HEK293T (cell line): ENCODE data around the gene NEMP2.

Source experiments
- ARNT ChIP-seq: fragments of 450-650 bp; IDR thresholded peaks from 2 replicates; pipeline ENCODE4 v1.6.1; 2017; ENCODE audit warnings: mild to moderate bottlenecking
- BHLHE40 ChIP-seq: fragments of 450-650 bp; IDR thresholded peaks from 2 replicates; pipeline ENCODE4 v1.6.1; 2016; ENCODE audit warnings: mild to moderate bottlenecking, moderate library complexity, borderline replicate concordance
- FOXA1 ChIP-seq: fragments of 450-650 bp; IDR thresholded peaks from 2 replicates; pipeline ENCODE4 v1.6.1; 2016; ENCODE audit warnings: mild to moderate bottlenecking
- FOXK2 ChIP-seq: fragments of 450-650 bp; IDR thresholded peaks from 2 replicates; pipeline ENCODE4 v1.6.1; 2016; ENCODE audit warnings: mild to moderate bottlenecking
- FOXM1 ChIP-seq: fragments of 450-650 bp; IDR thresholded peaks from 2 replicates; pipeline ENCODE4 v1.6.1; 2017; ENCODE audit warnings: mild to moderate bottlenecking, borderline replicate concordance
- HDGF ChIP-seq: fragments of 450-650 bp; IDR thresholded peaks from 2 replicates; pipeline ENCODE4 v1.6.1; 2017; ENCODE audit warnings: antibody characterized with exemption, borderline replicate concordance
- NFRKB ChIP-seq: fragments of 450-650 bp; IDR thresholded peaks from 2 replicates; pipeline ENCODE4 v1.6.1; 2016; ENCODE audit warnings: mild to moderate bottlenecking, moderate library complexity
- SP1 ChIP-seq: fragments of 450-650 bp; IDR thresholded peaks from 2 replicates; pipeline ENCODE4 v1.6.1; 2017
- SUZ12 ChIP-seq: fragments of 450-650 bp; IDR thresholded peaks from 2 replicates; pipeline ENCODE4 v1.6.1; 2016; ENCODE audit warnings: mild to moderate bottlenecking
- TARDBP ChIP-seq: fragments of 450-650 bp; IDR thresholded peaks from 2 replicates; pipeline ENCODE4 v1.6.1; 2016
- ZNF384 ChIP-seq: fragments of 450-650 bp; IDR thresholded peaks from 2 replicates; pipeline ENCODE4 v1.6.1; 2016

GRCh38 chr2:190545093-190545492 is 10.6 kb upstream of the NEMP2 start:
- TF ChIP-seq NFRKB (no peak), SP1 (no peak), HDGF (no peak), ZNF384 (no peak), FOXK2 (no peak), SUZ12 (no peak), FOXM1 (no peak), TARDBP (no peak), FOXA1 (no peak), BHLHE40 (no peak), ARNT (no peak)
